ENCODE results near the gene ARHGAP24. TPM values are rescaled to one million over a fixed set of nuclear protein-coding genes. Genes with fewer than 3 reads are reported as not detected.
A peak's percentile ranks its signal among the peaks of the same experiment; 100 is the strongest.

The ARHGAP24 gene
- total RNA-seq, 1 experiment from 2014 or later, result 17.4 TPM

DNA sequence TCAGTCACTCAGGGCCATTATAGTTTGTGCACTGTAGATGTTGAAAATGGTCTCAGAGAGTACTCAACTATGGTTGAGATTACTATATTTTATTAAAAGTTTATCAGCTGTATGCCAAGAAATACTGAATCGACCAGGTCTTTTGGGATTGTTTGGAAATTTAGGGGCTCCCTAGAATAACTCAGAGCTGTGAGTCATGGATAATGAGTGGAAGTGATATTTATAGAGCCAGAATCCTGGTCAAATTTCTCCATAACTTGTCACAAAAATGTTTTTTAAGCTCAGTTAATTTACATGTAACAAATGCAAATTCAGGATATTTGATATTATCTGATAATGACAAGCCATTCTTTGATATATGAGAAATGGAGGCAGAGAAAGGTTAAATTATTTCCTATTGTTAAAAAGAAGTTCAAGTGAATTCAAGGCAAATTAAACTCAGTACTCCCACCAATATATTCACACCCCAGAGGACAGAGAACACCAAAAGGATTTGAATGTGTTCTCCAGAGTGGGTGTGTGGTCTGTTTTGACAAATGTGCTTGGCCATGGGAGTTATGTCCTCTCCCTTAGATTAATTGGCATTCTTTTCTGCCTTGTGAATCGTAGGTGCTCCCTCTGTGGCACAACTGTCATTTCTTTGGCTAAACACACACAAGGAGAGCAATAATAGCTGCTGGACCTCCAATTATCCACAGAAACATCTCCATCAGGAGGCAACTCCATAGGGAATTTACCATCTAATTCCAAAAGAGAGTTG, 37.7 kb downstream of the ARHGAP24 start:
- ChIA-PET CTCF (no interaction called here), POLR2A (no interaction called here)
- TF ChIP-seq, protein P1, sequence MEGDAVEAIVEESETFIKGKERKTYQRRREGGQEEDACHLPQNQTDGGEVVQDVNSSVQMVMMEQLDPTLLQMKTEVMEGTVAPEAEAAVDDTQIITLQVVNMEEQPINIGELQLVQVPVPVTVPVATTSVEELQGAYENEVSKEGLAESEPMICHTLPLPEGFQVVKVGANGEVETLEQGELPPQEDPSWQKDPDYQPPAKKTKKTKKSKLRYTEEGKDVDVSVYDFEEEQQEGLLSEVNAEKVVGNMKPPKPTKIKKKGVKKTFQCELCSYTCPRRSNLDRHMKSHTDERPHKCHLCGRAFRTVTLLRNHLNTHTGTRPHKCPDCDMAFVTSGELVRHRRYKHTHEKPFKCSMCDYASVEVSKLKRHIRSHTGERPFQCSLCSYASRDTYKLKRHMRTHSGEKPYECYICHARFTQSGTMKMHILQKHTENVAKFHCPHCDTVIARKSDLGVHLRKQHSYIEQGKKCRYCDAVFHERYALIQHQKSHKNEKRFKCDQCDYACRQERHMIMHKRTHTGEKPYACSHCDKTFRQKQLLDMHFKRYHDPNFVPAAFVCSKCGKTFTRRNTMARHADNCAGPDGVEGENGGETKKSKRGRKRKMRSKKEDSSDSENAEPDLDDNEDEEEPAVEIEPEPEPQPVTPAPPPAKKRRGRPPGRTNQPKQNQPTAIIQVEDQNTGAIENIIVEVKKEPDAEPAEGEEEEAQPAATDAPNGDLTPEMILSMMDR (IDR thresholded peaks at IDR 0.05), result no peak
- TF ChIP-seq, protein P2, sequence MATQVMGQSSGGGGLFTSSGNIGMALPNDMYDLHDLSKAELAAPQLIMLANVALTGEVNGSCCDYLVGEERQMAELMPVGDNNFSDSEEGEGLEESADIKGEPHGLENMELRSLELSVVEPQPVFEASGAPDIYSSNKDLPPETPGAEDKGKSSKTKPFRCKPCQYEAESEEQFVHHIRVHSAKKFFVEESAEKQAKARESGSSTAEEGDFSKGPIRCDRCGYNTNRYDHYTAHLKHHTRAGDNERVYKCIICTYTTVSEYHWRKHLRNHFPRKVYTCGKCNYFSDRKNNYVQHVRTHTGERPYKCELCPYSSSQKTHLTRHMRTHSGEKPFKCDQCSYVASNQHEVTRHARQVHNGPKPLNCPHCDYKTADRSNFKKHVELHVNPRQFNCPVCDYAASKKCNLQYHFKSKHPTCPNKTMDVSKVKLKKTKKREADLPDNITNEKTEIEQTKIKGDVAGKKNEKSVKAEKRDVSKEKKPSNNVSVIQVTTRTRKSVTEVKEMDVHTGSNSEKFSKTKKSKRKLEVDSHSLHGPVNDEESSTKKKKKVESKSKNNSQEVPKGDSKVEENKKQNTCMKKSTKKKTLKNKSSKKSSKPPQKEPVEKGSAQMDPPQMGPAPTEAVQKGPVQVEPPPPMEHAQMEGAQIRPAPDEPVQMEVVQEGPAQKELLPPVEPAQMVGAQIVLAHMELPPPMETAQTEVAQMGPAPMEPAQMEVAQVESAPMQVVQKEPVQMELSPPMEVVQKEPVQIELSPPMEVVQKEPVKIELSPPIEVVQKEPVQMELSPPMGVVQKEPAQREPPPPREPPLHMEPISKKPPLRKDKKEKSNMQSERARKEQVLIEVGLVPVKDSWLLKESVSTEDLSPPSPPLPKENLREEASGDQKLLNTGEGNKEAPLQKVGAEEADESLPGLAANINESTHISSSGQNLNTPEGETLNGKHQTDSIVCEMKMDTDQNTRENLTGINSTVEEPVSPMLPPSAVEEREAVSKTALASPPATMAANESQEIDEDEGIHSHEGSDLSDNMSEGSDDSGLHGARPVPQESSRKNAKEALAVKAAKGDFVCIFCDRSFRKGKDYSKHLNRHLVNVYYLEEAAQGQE (IDR thresholded peaks at IDR 0.05; ENCODE audit: insufficient read depth in 1 of 2, low read depth in 2 of 2, low read length in 1 of 2), result no peak
- TF ChIP-seq TCF7L2 (IDR thresholded peaks at IDR 0.05; ENCODE audit: low read depth, low read length) (no peak), SIN3A (IDR thresholded peaks at IDR 0.05; ENCODE audit: borderline replicate concordance, insufficient read depth, low read depth, low read length) (no peak), POLR2AphosphoS5 (IDR thresholded peaks at IDR 0.05; ENCODE audit: low read depth, low read length) (no peak)
- DNase-seq (ENCODE audit: low read depth, low spot score) (no peak), ATAC-seq (no peak)
- in situ Hi-C loops (cut with HindIII; ENCODE audit: low pct_unique_long_range_greater_than_20kb, low sequenced_read_pairs) (no loop called here), intact Hi-C loops (cut with micrococcal nuclease; ENCODE audit: unreplicated experiment) (no loop called here)
- Histone ChIP-seq H3K4me1 (ENCODE audit: control insufficient read depth, insufficient read depth, low read length) (peaks cover 33% of the 10 kb centered on the region), H3K9me3 (ENCODE audit: control insufficient read depth, insufficient read depth, low read depth, low read length) (no peaks in the 10 kb centered on the region), H3K36me3 (ENCODE audit: control insufficient read depth, insufficient read depth, low read length) (no peaks in the 10 kb centered on the region), H3K4me3 (ENCODE audit: low read depth in 2 of 2, low read length in 2 of 2) (no peak overlapping the region), H3K27ac (ENCODE audit: low read length) (peak overlapping the region; percentile 65), H3K27me3 (ENCODE audit: control insufficient read depth, insufficient read depth, low read length) (no peaks in the 10 kb centered on the region)
- no TSS peak for BruUV-seq (replicated peaks)

DNA sequence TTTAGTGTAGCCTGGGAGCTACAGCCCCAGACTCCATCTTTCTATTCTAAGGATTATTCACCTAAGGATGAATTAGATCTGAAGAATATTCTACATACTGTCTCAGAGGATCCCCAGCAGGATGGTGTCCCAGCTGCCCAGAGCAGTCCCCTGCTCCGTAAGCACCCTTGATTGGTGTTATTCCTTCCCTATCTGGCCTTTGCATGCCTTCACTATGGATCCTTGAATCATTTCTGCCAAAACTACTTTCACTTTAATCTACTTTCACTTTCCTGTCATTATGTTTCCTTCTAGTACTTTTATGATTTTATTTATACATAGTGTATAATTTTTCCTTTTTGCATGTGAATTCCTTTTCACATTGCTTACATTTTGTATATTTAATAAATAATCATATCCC, 39.2 kb downstream of the ARHGAP24 start:
- H3K9me3 ChIP-seq (ENCODE audit: control insufficient read depth, insufficient read depth, low read depth, low read length), result no peaks in the 10 kb centered on the region
- ChIA-PET CTCF (no interaction called here), POLR2A (no interaction called here)
- ATAC-seq (0 out of 2 replicates have a peak, but pooled peaks have one; percentile 64), DNase-seq (ENCODE audit: low read depth, low spot score) (no peak)
- H3K36me3 ChIP-seq (ENCODE audit: control insufficient read depth, insufficient read depth, low read length), result no peaks in the 10 kb centered on the region
- peak overlapping the region; percentile 65 for H3K27ac ChIP-seq (ENCODE audit: low read length)
- peak overlapping the region; percentile 13 to 38; a peak in 3 of 4 replicates for H3K4me3 ChIP-seq (ENCODE audit: low read depth in 2 of 2, low read length in 2 of 2)
- in situ Hi-C loops (cut with HindIII; ENCODE audit: low pct_unique_long_range_greater_than_20kb, low sequenced_read_pairs) (no loop called here), intact Hi-C loops (cut with micrococcal nuclease; ENCODE audit: unreplicated experiment) (no loop called here)
- TF ChIP-seq, protein P2 (IDR thresholded peaks at IDR 0.05; ENCODE audit: insufficient read depth in 1 of 2, low read depth in 2 of 2, low read length in 1 of 2), result no peak
- TF ChIP-seq POLR2AphosphoS5 (IDR thresholded peaks at IDR 0.05; ENCODE audit: low read depth, low read length) (no peak), TCF7L2 (IDR thresholded peaks at IDR 0.05; ENCODE audit: low read depth, low read length) (no peak), SIN3A (IDR thresholded peaks at IDR 0.05; ENCODE audit: borderline replicate concordance, insufficient read depth, low read depth, low read length) (no peak)
- TF ChIP-seq, protein P1 (IDR thresholded peaks at IDR 0.05), result no peak
- no TSS peak for BruUV-seq (replicated peaks)
- H3K4me1 ChIP-seq (ENCODE audit: control insufficient read depth, insufficient read depth, low read length), result peaks cover 25% of the 10 kb centered on the region
- no peaks in the 10 kb centered on the region for H3K27me3 ChIP-seq (ENCODE audit: control insufficient read depth, insufficient read depth, low read length)
